GM19328 (cell line): ENCODE data around the gene KLHL29.

ENCODE experiments used
- ATAC-seq: cut with Tn5 transposase; IDR thresholded peaks from one replicate; pipeline ENCODE4 v1.9.1; 2021; ENCODE audit warnings: mild to moderate bottlenecking, moderate library complexity; ENCODE audit not compliant: unreplicated experiment

Gene KLHL29

DNA sequence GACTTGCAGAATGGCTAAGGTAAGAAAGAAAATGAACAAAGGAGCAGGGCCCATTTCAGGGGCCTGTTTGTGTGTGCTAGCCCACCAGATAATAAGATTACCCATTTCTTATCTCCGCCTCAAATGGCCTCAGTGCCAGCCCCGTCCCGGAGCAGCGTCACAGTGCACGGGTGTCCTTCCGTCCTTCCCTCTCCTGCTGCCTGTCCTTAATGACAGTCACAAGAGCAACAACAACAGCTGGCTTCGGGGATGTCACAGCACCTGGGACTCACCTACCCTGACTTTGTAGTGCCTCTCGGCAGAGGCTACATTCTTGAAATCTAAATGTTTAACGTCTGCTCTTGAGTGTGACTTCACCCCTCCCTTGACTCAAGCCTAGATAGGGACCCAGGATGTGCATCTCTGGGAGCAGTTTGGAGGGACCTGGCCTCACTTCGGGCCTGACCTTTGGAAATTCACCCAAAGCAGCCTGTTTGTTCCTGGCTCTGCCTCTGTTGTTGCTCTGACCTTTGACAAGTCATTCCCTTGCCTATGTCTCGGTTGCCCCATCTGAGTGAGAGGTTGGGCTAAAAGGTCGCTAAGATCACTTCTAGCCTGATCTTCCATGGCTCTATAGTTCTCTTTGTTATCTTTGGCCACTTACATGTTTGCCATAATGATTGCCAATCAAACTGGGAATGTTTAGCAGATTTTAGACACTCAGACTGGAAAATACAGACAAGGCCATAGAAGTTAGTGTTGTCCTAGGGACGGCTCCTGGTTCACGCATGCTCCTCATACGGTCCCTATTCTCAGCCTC lies 122.5 kb downstream of the KLHL29 start:
- ATAC-seq, result no peak

DNA sequence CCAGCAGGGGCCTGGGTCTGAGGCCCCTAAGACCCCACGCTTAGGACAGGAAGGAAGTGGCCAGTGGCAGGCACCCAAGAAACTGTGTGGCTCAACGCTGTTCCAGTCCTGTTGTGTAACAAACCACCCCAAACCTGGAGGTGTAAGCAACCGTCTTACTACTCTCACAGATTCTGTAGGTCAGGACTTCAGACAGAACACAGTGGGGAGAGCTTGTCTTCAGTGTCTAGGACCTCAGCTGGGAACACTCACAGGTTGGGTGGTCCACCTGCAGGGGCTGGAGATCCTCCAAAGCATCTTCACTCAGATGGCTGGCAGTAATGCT lies 123.0 kb downstream of the KLHL29 start:
- ATAC-seq, result no peak

DNA sequence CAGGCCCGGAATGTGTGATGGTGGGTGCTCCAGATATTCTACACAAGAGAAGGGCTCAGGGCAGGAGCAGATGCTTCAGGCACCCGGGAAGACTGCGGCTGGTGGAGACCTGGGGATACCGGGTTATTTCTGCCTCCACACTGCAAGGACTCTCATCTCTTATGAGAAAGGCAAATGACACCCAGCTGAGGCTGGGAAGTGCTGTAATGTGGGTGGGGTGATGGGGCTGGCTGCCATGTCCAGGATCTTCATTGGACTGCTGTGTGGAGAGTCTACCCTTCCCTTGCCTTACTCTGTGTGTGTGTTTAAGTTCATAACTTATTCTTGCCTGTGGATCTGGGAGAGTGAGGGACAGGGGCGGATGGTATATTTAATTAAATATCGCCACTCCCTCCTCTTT lies 124.1 kb downstream of the KLHL29 start:
- ATAC-seq, result no peak

DNA sequence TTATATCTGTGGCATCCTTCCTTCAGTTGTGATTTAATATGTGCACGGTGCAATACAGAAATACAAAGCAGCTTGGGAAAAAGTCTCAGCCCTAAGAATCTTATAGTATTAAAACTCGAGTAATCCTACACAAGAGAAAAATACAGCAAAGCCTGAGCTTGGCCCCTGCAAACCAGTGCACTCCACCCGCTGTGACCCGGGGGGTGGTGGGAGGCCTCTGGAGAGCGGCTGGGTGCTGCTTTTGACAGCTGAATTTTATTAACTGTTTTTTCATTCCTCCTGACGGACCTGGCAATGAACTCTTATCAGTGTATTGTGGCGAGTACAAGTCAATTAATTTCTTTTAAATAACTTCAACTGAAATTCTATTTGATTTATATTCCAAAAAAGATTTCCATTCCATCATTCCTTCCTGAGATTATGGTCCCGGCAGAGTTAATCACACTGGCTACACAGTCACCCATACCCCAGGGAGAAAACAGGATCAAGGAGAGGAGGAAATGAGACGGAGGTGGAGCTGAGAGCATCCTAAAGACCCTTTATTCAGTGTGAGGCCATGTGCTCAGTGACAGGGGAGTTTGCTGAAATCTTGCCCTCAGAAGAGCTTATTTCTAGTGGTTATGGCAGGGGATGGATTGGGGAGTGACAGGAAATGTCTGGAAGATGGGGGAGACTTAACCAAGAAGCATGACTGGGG lies 124.8 kb downstream of the KLHL29 start:
- no peak for ATAC-seq

DNA sequence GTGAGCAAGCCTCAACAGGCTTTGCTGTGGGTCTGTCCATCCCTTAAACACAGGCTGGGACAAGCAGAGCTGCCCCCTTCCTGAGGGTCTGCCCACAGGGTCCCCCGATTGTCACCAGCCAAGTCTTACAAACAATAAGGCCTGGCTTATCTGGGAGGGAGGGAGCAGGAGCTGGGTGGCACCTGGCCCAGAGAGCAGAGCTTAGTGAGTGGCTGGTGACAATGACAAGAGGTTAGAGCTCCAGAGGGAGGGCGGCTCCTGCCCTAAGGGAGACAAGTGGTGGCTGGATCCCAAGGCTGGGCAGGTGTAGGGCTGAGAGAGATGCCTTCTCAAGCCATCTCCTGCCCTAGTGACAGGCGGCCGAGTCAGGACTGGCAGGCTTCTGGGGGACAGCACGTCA lies 125.5 kb downstream of the KLHL29 start:
- ATAC-seq, result no peak

DNA sequence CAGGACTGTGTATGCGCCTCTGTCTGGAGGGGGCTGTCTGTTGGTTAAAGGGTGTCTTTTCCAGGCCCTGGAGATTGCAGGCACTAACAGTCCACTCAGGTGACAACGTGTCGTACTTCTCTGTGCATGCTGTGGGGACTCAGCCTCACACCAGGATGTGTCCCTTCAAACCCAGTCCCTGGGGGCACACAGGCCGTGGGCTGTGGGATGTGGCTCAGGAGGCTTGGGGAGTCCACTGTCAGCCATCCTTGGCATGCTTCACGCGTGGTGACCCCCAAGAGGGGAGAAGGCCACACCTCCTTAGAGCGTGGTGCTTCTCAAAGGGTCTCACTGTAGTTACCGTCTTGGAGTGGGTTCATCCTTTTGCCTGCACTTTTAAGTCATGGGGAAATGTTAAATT lies 127.8 kb downstream of the KLHL29 start:
- ATAC-seq, result no peak

DNA sequence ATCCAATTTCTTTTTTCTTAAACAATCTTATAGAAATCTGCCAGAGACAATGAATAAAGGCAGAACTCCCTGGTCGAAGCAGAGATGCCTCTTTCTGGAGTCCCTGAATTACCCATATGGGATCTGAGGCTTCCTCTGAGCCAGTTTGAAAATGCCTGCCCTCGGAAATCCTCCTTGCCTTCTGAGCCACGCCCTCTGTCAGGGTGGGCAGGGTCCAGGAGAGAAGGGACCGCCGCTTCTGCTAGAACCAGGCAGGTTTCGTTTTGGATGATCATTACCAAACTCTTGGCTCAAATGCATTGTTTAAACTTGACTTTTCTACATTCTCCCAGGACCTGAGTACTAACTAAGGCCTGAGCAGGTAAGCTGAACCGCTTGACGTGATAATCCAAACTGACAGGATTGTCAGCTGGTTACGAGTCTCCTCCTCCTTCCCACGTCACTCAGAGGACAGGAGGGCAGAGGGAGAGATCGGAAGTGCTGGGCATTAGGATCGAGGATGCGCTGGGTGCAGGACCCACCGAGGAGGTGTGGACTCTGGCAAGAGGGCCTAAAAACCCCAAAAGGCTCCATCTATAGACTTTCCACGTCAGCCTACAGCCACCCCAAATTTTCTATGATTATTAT lies 128.4 kb downstream of the KLHL29 start:
- no peak for ATAC-seq

DNA sequence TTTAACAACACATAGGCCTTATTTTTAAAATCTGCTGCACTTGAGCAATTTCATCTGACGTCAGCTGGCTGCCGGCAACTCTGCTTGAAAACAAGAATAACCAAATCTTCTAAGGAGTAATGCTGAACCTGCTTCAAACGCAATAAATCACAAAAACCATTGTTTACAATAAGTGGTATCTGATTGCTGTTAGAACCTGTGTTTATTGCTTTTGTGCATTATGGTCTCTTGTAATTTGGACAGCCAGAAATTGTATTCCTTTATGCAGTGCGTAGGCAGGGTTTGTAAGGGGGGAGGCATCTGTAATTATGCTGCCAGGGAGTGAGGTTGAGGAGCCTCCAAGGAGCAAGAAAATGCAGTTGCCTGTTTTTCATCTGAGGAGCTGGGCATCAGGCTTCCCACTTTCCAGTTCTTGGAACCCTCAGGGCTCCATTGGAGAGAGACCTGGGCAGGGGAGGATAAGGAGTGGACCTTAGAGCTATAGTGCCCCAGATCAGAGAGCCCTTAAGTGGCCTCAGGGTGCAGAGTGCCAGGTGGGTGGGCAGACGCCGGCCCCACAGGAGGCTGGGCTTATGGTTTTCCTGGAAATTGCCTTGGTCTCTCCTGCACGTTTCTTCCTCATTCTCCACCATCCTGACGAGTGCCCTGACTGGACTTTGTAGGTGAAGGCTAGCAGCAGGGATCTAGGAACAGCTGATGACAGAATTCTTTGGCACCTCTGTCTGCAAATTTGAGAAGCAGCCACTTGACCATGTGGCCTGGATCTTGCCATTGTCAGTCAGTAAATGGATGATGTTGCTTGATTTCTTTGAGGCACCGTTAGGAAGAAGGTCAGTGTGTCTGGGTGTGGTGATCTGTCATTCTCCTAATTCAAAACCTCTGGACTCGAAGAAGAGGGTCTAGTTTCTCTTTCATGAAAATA lies 129.2 kb downstream of the KLHL29 start:
- no peak for ATAC-seq

DNA sequence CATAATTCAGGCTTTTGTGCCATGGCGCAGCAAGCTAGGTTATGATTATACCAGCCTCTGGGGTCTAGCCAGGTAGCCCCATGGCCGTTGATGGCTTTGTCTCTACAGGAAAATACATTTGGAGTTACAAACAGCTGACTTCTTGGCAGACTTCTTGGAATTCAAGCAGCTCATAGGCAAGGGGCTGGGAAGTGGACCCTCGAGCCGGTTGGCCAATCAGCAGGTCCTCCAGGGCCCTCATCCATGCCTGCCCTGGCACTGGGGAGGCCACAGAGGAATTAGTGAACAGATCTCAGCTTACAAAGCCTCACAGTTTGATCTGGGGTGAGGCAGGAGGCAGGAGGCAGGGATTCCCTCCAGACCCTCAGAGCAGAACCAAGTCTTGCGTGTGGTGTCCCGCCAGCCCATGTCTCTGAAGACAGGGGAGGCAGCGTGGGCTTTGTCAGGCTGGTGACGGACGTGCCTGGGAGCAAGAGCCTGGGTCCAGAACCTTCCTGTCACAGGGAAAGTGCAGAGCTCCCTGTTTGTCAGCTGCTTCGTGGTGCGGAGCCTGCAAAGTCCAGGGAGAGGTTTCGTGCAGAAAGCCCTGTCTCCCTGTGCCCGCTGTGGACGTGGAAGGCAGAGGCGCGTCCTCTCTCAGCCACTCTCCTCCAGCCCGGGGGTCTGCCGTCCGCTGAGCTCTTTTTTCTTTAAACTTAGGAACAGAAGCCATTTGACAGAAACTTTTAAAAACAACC lies 131.7 kb downstream of the KLHL29 start:
- no peak for ATAC-seq

DNA sequence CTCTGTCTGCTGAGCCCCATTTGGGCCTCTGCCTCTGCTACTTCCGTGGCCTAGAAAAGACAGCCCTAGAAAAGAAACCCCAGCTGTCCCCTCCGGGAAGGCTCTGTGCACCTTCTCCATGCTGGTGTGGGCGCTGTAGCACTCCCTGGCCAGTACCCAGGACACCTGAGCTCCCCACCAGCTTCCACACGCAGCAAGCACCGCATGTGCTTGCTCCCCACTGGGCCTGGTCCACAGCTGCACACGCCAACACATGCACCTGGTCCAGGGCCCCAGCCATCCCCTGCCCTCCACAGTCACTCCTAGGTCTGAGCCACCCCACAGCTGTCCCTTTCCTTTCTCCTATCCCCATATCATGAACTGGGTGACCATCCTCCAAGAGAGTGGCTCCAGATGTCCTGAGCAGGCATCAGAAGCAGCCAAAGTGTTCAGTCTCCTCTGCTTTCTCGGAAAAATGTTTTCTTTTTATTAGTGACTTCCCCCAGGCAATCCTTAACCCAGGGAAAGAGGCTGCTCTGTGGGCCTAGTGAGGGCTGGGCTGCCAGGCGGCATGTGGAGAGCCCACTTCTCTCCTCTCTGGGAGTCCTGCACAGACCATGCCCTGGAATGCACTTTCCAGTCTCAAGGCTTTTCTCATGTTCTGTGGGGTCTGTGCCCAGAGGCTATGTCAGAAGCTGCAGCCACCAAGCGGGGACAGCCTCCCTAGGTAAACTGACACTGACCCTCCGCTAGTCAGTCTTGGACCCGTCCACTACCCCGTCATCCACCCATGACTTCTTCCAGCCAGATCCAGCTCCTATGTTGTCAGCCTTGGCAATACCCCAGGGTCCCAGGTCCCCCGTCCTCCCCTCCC lies 133.7 kb downstream of the KLHL29 start:
- ATAC-seq, result no peak

DNA sequence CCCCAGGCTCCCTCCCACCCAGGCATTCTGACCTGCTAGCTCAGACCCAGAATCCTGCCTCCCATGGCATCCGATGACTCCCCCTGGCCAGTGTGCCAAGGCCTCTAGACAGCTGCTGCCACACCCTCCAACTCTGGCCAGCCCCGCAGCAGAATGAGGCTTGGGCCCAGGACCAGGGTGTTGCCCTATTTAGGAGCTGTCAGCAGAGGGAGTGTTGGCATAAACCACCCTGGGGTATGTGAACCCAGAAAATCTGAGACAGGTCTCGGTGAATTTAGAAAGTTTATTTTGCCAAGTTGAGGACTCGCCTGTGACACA lies 134.3 kb downstream of the KLHL29 start:
- ATAC-seq, result no peak

DNA sequence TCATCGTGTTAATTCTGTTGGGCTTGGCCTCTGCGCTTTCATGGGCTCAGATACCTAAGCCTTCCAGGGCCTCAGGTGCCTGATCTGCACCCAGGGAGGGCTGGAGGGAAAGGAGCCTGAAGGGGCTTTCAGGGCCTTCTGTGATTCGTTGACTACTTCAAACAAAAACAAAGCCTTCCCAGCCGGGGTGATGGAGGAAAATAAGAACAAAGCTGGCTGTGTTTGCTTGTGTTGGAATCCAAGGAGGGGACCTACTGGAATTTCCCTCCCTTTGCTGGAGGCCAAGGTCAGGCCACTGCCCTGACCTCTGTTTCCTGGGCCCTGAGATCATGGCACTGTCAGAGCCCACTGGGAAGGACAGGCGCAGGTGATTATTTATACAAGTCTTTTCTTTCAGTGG lies 135.3 kb downstream of the KLHL29 start:
- no peak for ATAC-seq

DNA sequence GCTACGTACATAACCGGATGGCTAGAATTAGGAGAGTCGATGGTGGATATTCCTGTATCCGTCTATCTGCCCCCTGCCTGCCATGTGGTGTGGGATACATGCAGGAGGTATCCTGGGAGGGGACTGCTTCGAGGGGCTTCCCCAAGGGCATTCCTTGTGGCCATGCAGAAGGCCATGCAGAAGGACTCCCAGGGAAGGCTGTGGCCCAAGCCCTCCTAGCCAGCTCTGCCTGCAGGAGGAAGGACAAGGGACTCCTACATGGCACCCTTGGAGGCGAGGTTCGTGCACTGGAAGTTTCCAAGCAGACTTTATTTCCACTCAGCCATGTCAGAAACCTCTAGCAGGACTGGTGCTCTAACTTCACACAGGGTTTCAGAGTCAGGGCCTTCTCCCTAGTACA lies 136.1 kb downstream of the KLHL29 start:
- ATAC-seq, result no peak

DNA sequence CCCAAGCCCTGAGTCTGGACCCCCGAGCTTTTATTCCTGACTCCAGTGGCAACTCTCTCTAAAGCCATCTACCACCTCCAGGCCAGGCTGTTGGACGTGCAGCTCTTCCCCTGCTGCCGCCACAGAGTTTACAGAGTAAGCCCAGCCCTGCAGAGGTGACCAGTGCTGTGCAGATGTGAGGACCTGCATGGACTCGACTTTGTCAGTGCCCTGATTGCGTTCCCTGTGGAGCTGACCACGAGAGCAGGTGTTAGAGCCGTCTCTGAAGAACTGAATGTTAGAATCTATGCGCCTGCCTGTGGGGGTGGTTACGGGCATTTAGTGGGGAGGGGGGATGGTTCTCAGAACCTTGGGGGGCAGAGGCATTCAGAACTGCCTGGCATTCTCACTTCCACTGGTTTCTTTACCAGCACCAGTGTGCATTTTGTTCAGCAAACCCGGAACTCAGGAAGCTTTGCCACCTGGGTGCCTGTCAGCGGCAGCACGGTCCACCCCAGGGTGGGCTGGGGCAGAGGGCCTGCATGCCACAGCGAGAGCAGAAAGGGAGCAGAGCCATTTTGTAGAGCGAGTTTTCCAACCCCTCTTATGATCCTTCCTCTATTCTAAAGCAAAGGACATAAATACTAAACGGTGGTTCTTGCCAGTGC lies 137.9 kb downstream of the KLHL29 start:
- ATAC-seq, result no peak

DNA sequence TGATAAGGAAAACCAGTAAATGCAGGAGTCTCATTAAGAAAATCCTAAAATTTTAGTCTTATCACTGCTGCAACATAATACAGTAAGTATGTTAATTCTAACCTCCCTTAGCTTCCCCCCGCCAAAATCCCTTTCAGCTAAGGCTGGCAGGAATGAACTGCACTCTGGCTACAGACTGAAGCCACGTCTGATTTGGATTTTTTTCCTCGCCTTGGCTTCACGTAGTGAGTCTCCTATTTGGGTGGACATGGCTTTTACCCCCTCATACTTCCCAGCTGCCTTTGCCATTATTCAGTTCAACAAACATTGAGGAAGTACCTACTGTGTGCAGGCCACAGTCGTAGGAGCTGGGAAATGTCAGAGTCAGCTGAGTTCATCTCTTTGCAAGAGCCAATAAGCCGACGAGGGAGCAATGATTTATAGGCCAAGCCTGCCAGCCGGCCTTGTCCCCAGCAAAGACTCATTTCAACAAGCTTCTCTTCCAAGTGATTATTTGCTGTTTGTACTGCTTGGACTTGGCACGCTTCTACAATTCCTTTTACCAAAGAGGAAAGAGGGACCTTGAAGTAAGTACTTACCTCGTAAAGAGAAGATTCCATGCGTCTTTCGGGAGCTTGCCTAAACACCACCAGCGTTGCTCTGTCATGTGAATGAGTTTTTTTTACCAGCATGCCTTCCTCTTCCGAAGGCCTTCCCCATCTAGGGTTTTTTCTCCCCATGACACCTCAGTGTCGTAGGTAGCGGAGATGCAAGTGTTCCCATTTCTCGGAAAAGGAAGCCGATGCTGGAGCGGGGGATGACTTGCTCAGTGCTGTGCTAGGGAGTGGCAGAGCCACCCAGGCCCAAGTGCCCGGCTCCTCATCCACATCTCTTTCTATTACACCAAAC lies 138.6 kb downstream of the KLHL29 start:
- ATAC-seq, result no peak

DNA sequence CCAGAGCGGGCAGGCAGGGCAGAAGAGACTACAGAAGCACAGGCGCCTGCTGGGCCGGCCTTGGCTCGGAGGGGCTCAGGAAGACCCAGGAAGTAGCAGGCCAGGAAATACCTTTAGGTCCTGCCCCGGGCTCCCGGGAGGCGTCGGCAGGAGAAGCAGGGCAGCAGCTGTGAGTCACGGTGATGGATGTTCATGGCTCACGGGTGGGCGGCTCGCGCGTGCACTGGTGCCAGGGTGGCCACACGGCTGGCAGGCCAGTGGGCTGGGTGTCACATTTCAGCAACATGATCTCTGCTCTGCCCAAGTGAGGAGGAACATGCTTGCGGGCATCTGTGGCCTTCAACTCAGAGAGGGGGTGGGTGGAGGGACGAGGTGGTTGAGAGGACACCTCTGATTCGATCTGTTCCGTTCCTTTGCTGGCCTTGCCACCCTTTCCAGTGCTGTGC lies 139.3 kb downstream of the KLHL29 start:
- no peak for ATAC-seq

DNA sequence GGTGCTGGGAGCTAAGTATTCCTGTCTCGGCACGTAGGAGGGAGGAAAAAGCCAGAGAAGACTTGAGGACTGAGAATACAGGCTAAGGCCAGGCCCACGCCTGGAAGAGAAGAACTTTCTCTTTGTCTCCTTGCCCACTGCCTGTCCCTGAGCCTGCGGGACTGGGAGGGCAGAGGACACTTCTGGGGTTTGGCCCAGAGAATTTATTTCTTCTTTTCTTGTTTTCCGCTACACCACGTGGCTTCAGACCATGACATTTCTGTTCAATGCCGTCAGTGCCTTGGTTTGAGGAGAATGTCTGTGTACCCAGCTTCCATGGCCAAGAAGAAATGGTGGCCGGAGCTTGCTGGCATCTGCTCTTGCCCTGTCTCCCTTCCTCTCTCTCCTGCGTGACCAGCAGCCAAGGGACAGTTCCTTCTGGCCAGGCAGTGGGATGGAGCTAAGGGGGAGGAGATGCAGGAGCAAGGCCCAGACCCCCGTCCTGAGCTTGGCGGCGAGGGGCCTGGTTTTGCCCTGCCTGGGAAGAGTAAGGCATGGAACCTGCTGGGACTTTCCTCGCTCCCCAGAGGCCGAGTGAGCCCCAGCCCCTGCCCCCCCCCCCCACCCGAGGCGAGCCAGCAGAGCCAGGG lies 140.3 kb downstream of the KLHL29 start:
- no peak for ATAC-seq

DNA sequence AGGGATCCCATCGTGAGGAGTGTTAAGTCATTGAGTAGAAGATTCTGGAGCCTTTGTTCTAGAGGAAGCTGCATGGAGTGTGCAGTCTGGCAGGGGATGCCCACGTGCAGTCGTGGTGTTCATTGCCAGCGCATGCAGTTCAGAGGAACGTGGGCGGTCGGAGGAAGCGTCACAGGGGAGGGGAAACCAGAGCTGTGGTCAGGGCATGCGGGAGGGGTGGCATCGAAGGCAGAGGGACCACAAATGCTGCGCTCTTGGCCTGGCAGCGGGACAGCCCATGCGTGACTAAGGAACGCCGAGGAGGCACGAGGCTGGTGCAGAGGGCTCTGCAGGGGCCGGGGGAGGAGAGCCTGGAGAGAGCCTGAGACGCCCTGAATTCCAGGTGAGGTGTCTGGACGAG lies 141.1 kb downstream of the KLHL29 start:
- no peak for ATAC-seq
